ENCODE data around the gene ELFN2. TPM values are rescaled to one million over a fixed set of nuclear protein-coding genes. Genes with fewer than 3 reads are reported as not detected.

Gene ELFN2
- total RNA-seq, 2 donors from 2014 or later, result 2.8 to 4.3 TPM

DNA sequence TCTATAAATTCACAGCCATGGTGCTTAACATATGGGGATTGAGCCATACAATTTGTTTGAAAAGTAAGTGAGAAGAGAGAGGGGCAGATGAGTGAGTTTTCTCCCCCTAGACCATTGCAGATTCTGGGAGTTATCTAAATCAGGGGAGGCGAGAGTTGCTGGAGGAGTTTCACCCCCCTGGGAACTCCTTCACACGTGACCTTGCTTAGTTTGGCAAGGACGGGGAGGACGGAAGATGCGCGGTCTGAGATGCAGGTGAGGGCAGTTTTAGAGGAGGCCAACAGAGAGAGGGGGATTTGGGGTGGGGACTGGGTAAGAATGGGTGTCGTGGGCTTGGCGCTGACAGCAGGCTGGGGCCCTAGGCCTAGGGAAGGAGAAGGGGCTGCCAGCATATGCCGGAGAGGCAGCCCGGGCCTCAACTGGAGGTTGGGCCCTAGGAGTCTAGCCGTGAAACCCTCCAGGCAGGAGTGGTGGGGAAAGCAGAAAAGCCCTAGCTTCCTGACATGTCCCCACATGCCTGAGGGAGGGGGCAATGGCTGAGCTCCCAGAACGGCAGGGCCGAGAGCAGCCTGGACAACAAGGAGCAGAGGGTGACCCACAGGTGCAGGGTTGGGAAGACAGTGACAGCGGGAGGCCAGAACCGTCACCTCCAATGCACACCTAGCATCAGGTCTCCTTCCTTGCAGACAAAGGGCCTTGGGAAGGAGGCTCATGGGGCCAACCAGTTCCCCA is 63.9 kb downstream of the ELFN2 start:
- H3K27ac ChIP-seq, result no peak overlapping the region
- intact Hi-C loops (cut with DNase I), result no loop called here
- WGBS, result 62% methylated on average over 15 of the region's 15 CpGs
- TF ChIP-seq POLR2A (IDR thresholded peaks at IDR 0.05), result no peak
- TF ChIP-seq, protein P1, sequence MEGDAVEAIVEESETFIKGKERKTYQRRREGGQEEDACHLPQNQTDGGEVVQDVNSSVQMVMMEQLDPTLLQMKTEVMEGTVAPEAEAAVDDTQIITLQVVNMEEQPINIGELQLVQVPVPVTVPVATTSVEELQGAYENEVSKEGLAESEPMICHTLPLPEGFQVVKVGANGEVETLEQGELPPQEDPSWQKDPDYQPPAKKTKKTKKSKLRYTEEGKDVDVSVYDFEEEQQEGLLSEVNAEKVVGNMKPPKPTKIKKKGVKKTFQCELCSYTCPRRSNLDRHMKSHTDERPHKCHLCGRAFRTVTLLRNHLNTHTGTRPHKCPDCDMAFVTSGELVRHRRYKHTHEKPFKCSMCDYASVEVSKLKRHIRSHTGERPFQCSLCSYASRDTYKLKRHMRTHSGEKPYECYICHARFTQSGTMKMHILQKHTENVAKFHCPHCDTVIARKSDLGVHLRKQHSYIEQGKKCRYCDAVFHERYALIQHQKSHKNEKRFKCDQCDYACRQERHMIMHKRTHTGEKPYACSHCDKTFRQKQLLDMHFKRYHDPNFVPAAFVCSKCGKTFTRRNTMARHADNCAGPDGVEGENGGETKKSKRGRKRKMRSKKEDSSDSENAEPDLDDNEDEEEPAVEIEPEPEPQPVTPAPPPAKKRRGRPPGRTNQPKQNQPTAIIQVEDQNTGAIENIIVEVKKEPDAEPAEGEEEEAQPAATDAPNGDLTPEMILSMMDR (IDR thresholded peaks at IDR 0.05), result no peak
- TF ChIP-seq POLR2AphosphoS5 (IDR thresholded peaks at IDR 0.05), result no peak
- H3K4me3 ChIP-seq, result no peak overlapping the region
- H3K36me3 ChIP-seq, result no peaks in the 10 kb centered on the region
- no peaks in the 10 kb centered on the region for H3K4me1 ChIP-seq (replicated peaks)
- H3K27me3 ChIP-seq (replicated peaks; ENCODE audit: insufficient read depth), result no peaks in the 10 kb centered on the region
- DNase-seq (ENCODE audit: low spot score), result no peak
- no peaks in the 10 kb centered on the region for H3K9me3 ChIP-seq

DNA sequence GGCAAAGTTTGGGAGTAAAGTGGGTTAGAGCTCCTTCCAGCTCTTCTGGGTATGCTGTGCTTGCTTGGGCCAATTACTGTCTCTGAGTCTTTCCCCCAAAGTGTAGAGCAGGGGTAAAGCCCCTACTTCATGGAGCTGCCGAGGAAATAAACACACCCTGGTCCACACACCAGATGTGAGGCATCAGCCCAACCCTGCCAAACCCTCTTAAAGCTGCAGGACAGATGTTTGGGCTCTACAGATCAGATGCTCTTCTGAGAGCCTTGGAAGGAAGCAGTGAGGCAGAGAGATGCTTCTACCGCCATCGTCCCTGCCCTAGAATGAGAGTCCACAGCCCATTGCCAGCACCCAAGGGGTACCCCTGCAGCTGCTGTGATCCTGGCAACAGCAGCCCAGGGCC is 64.7 kb downstream of the ELFN2 start:
- Histone ChIP-seq H3K4me3 (no peak overlapping the region), H3K36me3 (no peaks in the 10 kb centered on the region), H3K27me3 (replicated peaks; ENCODE audit: insufficient read depth) (no peaks in the 10 kb centered on the region), H3K4me1 (replicated peaks) (no peaks in the 10 kb centered on the region), H3K9me3 (no peaks in the 10 kb centered on the region), H3K27ac (no peak overlapping the region)
- no peak for DNase-seq (ENCODE audit: low spot score)
- intact Hi-C loops (cut with DNase I), result no loop called here
- WGBS, result 71% methylated on average over 3 of the region's 3 CpGs
- TF ChIP-seq POLR2AphosphoS5 (IDR thresholded peaks at IDR 0.05), result no peak
- no peak for TF ChIP-seq POLR2A (IDR thresholded peaks at IDR 0.05)
- TF ChIP-seq, protein P1 (IDR thresholded peaks at IDR 0.05), result no peak

DNA sequence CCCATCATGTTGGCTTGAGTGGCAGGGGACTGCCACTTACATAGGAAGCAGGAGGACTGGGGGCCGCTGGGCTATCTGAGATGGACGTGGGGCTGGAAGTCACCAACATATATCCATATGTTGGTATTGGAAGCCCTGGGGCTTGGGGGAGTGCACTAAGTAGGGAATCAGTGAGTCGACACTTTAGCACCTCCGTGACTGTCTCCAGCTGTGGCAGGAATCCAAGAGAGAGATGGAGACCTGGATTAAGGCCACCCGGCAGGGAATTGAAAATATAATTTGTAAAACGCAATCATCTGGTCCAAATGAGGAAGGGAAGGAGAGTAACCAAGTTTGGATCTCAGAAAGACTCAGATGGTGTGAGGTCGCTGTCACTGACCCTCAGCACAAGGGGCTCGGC is 68.4 kb downstream of the ELFN2 start:
- H3K4me1 ChIP-seq (replicated peaks), result no peaks in the 10 kb centered on the region
- no peak overlapping the region for H3K27ac ChIP-seq
- DNase-seq (ENCODE audit: low spot score), result no peak
- no peaks in the 10 kb centered on the region for H3K9me3 ChIP-seq
- intact Hi-C loops (cut with DNase I), result no loop called here
- no peak overlapping the region for H3K4me3 ChIP-seq
- H3K36me3 ChIP-seq, result no peaks in the 10 kb centered on the region
- WGBS, result 55% methylated on average over 8 of the region's 8 CpGs
- TF ChIP-seq, protein P1 (IDR thresholded peaks at IDR 0.05), result no peak
- no peak for TF ChIP-seq POLR2A (IDR thresholded peaks at IDR 0.05)
- no peak for TF ChIP-seq POLR2AphosphoS5 (IDR thresholded peaks at IDR 0.05)
- H3K27me3 ChIP-seq (replicated peaks; ENCODE audit: insufficient read depth), result no peaks in the 10 kb centered on the region

DNA sequence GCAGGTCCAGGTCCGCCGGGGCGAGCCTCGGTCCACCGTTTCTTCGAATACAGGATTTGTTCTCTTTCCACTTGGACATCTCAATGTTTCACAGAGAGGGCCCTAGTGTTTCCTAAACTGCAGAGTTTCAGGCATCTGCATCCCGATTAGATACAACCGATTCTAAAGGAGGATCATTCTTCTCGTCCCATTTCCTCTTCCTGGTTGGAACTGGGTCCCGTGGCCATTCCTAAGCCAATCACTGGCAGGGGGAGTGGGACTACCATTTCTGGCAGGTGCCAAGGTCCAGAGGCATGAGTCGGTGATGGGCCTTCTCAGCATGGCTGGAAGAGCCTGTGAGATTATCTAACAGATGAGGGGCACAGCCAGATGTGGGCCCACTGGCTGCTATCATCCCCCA is 68.9 kb downstream of the ELFN2 start:
- 93% methylated on average over 11 of the region's 11 CpGs for WGBS
- intact Hi-C loops (cut with DNase I), result no loop called here
- Histone ChIP-seq H3K4me3 (no peak overlapping the region), H3K9me3 (no peaks in the 10 kb centered on the region), H3K36me3 (no peaks in the 10 kb centered on the region), H3K27me3 (replicated peaks; ENCODE audit: insufficient read depth) (no peaks in the 10 kb centered on the region), H3K27ac (no peak overlapping the region), H3K4me1 (replicated peaks) (no peaks in the 10 kb centered on the region)
- DNase-seq (ENCODE audit: low spot score), result no peak
- no peak for TF ChIP-seq POLR2AphosphoS5 (IDR thresholded peaks at IDR 0.05)
- TF ChIP-seq, protein P1 (IDR thresholded peaks at IDR 0.05), result no peak
- TF ChIP-seq POLR2A (IDR thresholded peaks at IDR 0.05), result no peak

DNA sequence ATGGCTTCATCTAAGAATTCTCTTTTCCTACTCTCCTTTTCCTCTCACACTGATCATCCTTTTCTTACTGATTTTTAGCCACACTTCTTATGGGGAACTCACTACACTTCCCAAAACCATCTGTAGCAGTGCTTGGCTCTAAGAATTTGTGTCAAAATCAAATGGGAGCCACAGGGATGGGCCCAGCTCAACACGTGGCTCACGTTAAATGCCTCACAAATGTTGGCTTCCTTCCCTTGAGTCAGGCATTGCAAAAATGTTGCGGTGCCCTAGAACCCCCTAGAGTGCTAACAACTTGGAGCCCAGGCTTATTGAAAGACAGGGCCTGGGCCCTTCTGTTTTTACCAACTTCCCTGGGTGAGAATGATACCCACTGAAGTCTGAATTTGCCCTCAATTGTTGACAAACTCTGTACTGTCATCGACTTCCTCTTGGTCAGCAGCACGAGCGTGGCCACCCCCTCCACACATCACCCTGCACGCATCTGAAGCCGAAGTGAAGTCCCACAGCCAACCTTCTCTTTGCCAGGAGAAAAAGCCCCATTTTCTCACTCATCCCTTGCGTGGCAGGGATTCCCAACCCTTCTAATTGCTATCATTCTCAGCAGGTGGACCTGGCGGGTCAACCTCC is 69.7 kb downstream of the ELFN2 start:
- 81% methylated on average over 10 of the region's 10 CpGs for WGBS
- Histone ChIP-seq H3K36me3 (no peaks in the 10 kb centered on the region), H3K4me1 (replicated peaks) (no peaks in the 10 kb centered on the region), H3K27ac (no peak overlapping the region), H3K4me3 (no peak overlapping the region), H3K27me3 (replicated peaks; ENCODE audit: insufficient read depth) (no peaks in the 10 kb centered on the region), H3K9me3 (no peaks in the 10 kb centered on the region)
- intact Hi-C loops (cut with DNase I), result no loop called here
- no peak for DNase-seq (ENCODE audit: low spot score)
- TF ChIP-seq POLR2AphosphoS5 (IDR thresholded peaks at IDR 0.05) (no peak), POLR2A (IDR thresholded peaks at IDR 0.05) (no peak)
- TF ChIP-seq, protein P1 (IDR thresholded peaks at IDR 0.05), result no peak

Measured in prostate gland (tissue), 2 donors.